ENCODE results near the gene RSPH10B.
A peak's percentile ranks its signal among the peaks of the same experiment; 100 is the strongest.
"Not testable (repeated sequence)": the region's sequence is repeated elsewhere in the genome, so short reads cannot be mapped to it uniquely, and the experiment has no call there.

Gene RSPH10B

DNA sequence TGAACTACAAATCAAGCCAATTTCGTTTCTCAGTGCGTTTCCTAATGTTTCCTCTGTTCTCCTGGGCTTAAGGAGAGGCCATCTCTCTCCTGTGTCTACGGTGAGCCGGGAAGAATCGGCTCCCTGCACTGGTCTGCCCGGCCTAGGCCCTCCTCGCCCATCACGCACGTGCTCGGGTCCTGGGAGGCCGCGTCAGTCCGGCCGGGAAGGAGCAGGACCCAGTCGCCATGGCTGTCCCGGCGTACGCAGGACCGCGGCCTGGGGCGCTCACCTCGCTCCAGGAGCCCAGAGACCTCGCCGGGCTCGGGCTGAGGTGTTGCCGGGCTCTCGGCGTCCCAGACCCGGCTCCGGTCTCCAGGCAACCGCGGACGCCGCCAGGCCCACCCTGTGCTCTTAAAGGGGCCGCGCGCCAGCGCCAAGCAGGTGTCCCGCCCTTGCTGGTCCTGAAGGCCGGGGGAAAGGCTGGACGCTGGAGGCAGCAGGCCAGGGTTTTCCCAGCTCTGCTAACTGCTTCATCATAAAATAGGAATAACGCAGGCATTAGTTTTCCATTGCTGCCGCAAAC, at the start of gene RSPH10B:
TSS of gene RSPH10B (minus strand) at position 343 of the 565 bp plus-strand sequence. CDS start 3,573 bp downstream, outside the sequence.
- H3K36me3 ChIP-seq (ENCODE audit: low read depth); H3K4me1 ChIP-seq (ENCODE audit: insufficient read depth, poor library complexity, severe bottlenecking); H3K4me3 ChIP-seq (ENCODE audit: severe bottlenecking); H3K9me3 ChIP-seq (ENCODE audit: severe bottlenecking); H3K27me3 ChIP-seq (ENCODE audit: insufficient read depth, poor library complexity, severe bottlenecking); DNase-seq (ENCODE audit: low spot score); H3K27ac ChIP-seq (ENCODE audit: poor library complexity, severe bottlenecking): not testable (repeated sequence)
- peak; percentile 41 for ATAC-seq (ENCODE audit: low read depth)

GRCh38 chr7:6016653-6016966, 46.1 kb upstream of the RSPH10B start:
- ATAC-seq (ENCODE audit: low read depth) = no peak
- no peaks in the 10 kb centered on the region for H3K27me3 ChIP-seq (ENCODE audit: insufficient read depth, poor library complexity, severe bottlenecking)
- TF ChIP-seq, protein P1, sequence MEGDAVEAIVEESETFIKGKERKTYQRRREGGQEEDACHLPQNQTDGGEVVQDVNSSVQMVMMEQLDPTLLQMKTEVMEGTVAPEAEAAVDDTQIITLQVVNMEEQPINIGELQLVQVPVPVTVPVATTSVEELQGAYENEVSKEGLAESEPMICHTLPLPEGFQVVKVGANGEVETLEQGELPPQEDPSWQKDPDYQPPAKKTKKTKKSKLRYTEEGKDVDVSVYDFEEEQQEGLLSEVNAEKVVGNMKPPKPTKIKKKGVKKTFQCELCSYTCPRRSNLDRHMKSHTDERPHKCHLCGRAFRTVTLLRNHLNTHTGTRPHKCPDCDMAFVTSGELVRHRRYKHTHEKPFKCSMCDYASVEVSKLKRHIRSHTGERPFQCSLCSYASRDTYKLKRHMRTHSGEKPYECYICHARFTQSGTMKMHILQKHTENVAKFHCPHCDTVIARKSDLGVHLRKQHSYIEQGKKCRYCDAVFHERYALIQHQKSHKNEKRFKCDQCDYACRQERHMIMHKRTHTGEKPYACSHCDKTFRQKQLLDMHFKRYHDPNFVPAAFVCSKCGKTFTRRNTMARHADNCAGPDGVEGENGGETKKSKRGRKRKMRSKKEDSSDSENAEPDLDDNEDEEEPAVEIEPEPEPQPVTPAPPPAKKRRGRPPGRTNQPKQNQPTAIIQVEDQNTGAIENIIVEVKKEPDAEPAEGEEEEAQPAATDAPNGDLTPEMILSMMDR (IDR thresholded peaks at IDR 0.05; ENCODE audit: poor library complexity, severe bottlenecking) = no peak
- no peaks in the 10 kb centered on the region for H3K9me3 ChIP-seq (ENCODE audit: severe bottlenecking)
- no peak overlapping the region for H3K4me3 ChIP-seq (ENCODE audit: severe bottlenecking)
- H3K36me3 ChIP-seq (ENCODE audit: low read depth) = peaks cover 77% of the 10 kb centered on the region
- H3K27ac ChIP-seq (ENCODE audit: poor library complexity, severe bottlenecking) = peak overlapping the region; percentile 29
- DNase-seq (ENCODE audit: low spot score) = no peak
- peaks cover 14% of the 10 kb centered on the region for H3K4me1 ChIP-seq (ENCODE audit: insufficient read depth, poor library complexity, severe bottlenecking)

- H3K27ac ChIP-seq (ENCODE audit: poor library complexity, severe bottlenecking) = peak overlapping the region; percentile 29
- H3K27me3 ChIP-seq (ENCODE audit: insufficient read depth, poor library complexity, severe bottlenecking) = no peaks in the 10 kb centered on the region
- H3K9me3 ChIP-seq (ENCODE audit: severe bottlenecking) = no peaks in the 10 kb centered on the region
- peaks cover 77% of the 10 kb centered on the region for H3K36me3 ChIP-seq (ENCODE audit: low read depth)
- H3K4me1 ChIP-seq (ENCODE audit: insufficient read depth, poor library complexity, severe bottlenecking) = peaks cover 14% of the 10 kb centered on the region
- no peak for DNase-seq (ENCODE audit: low spot score)
- ATAC-seq (ENCODE audit: low read depth) = peak; percentile 80
- H3K4me3 ChIP-seq (ENCODE audit: severe bottlenecking) = no peak overlapping the region
- TF ChIP-seq, protein P1 (IDR thresholded peaks at IDR 0.05; ENCODE audit: poor library complexity, severe bottlenecking) = no peak
Measured at GRCh38 chr7:6015917-6016652, 45.6 kb upstream of the RSPH10B start.

GRCh38 chr7:6012355-6013104, 42.0 kb upstream of the RSPH10B start:
- Histone ChIP-seq H3K27ac (ENCODE audit: poor library complexity, severe bottlenecking) (no peak overlapping the region), H3K4me3 (ENCODE audit: severe bottlenecking) (no peak overlapping the region), H3K27me3 (ENCODE audit: insufficient read depth, poor library complexity, severe bottlenecking) (no peaks in the 10 kb centered on the region), H3K4me1 (ENCODE audit: insufficient read depth, poor library complexity, severe bottlenecking) (peaks cover 14% of the 10 kb centered on the region), H3K9me3 (ENCODE audit: severe bottlenecking) (no peaks in the 10 kb centered on the region), H3K36me3 (ENCODE audit: low read depth) (peaks cover 46% of the 10 kb centered on the region)
- no peak for DNase-seq (ENCODE audit: low spot score)
- TF ChIP-seq, protein P1 (IDR thresholded peaks at IDR 0.05; ENCODE audit: poor library complexity, severe bottlenecking) = no peak
- ATAC-seq (ENCODE audit: low read depth) = no peak

- Histone ChIP-seq H3K36me3 (ENCODE audit: low read depth) (peaks cover 36% of the 10 kb centered on the region), H3K4me1 (ENCODE audit: insufficient read depth, poor library complexity, severe bottlenecking) (peaks cover 14% of the 10 kb centered on the region), H3K4me3 (ENCODE audit: severe bottlenecking) (no peak overlapping the region), H3K27me3 (ENCODE audit: insufficient read depth, poor library complexity, severe bottlenecking) (no peaks in the 10 kb centered on the region), H3K9me3 (ENCODE audit: severe bottlenecking) (no peaks in the 10 kb centered on the region), H3K27ac (ENCODE audit: poor library complexity, severe bottlenecking) (no peak overlapping the region)
- ATAC-seq (ENCODE audit: low read depth) (no peak), DNase-seq (ENCODE audit: low spot score) (no peak)
- TF ChIP-seq, protein P1 (IDR thresholded peaks at IDR 0.05; ENCODE audit: poor library complexity, severe bottlenecking) = no peak
Measured at GRCh38 chr7:6011541-6011940, 41.1 kb upstream of the RSPH10B start.

GRCh38 chr7:6010370-6010769, 39.9 kb upstream of the RSPH10B start:
- not testable (repeated sequence) for H3K4me3 ChIP-seq (ENCODE audit: severe bottlenecking); H3K27ac ChIP-seq (ENCODE audit: poor library complexity, severe bottlenecking); H3K4me1 ChIP-seq (ENCODE audit: insufficient read depth, poor library complexity, severe bottlenecking); ATAC-seq (ENCODE audit: low read depth); H3K9me3 ChIP-seq (ENCODE audit: severe bottlenecking); DNase-seq (ENCODE audit: low spot score); H3K27me3 ChIP-seq (ENCODE audit: insufficient read depth, poor library complexity, severe bottlenecking)
- peaks cover 29% of the 10 kb centered on the region for H3K36me3 ChIP-seq (ENCODE audit: low read depth)

All from RWPE2 (cell line).